Measurements from ENCODE around the gene TTC39B. TPM values are rescaled to one million over a fixed set of nuclear protein-coding genes. Genes with fewer than 3 reads are reported as not detected.

TTC39B gene
- total and polyA plus RNA-seq, 2 donors (not counting 3 experiments of a cell fraction or from before 2014, with no cell fraction given), result 1.0 to 5.4 TPM

DNA sequence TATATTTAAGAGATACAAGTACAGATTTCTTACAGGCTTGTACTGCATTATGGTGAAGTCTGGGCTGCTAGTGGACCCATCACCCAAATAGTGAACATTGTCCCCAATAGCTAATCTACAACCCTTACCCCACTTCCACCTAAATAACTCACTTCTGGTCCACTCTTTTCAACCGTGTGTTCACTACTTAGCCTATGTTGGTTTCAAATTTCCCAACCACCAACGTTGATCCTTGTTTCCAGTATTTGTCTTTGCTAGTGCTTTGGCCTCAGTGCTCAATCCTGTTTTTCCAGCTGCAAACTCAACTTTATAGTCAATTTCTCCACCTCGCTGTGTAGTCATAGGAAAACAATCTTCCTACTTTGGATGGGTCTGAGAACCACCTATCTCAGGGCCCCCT, 45.3 kb upstream of the TTC39B start:
- dilution Hi-C loops (cut with MboI; ENCODE audit: extremely low pct_ligation_motif_present, low sequenced_read_pairs) (no loop called here), intact Hi-C loops (cut with micrococcal nuclease) (no loop called here)
- no peaks in the 10 kb centered on the region for H3K4me1 ChIP-seq (ENCODE audit: control insufficient read depth, extremely low read depth, insufficient read depth, low read length)
- H3K36me3 ChIP-seq (ENCODE audit: control insufficient read depth in 2 of 2, extremely low read depth in 1 of 2, insufficient read depth in 2 of 2, low read length in 2 of 2), result no peaks in the 10 kb centered on the region
- H2AFZ ChIP-seq (ENCODE audit: low read depth, low read length), result no peak overlapping the region
- H4K20me1 ChIP-seq (replicated peaks; ENCODE audit: control insufficient read depth, extremely low read depth, insufficient read depth, low read length), result no peaks in the 10 kb centered on the region
- POLR2A ChIA-PET, result no interaction called here
- no peaks in the 10 kb centered on the region for H3K9me1 ChIP-seq (replicated peaks; ENCODE audit: control insufficient read depth, extremely low read depth, insufficient read depth, low read length)
- no peak for FAIRE-seq
- no peaks in the 10 kb centered on the region for H3K79me2 ChIP-seq (ENCODE audit: control insufficient read depth, insufficient read depth, low read length)
- H3K9me3 ChIP-seq (replicated peaks; ENCODE audit: control insufficient read depth, insufficient read depth, low read length), result no peaks in the 10 kb centered on the region
- H3K27me3 ChIP-seq (ENCODE audit: control insufficient read depth in 2 of 2, insufficient read depth in 2 of 2, low read length in 2 of 2), result no peaks in the 10 kb centered on the region
- H3K4me2 ChIP-seq (ENCODE audit: insufficient read depth, low read length), result no peak overlapping the region
- H3K27ac ChIP-seq (ENCODE audit: insufficient read depth, low read depth, low read length), result no peak overlapping the region
- no peak overlapping the region for H3K9ac ChIP-seq (replicated peaks; ENCODE audit: extremely low read depth, insufficient read depth, low read length)
- CTCF ChIA-PET, result no interaction called here
- DNase-seq (ENCODE audit: low read depth, low spot score), result no peak
- no TSS peak for BruUV-seq (replicated peaks)
- no peak overlapping the region for H3K4me3 ChIP-seq (replicated peaks in 1 of 3; ENCODE audit: insufficient read depth in 1 of 3, low read depth in 1 of 3, low read length in 3 of 3)
- TF ChIP-seq, protein P1, sequence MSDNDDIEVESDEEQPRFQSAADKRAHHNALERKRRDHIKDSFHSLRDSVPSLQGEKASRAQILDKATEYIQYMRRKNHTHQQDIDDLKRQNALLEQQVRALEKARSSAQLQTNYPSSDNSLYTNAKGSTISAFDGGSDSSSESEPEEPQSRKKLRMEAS (IDR thresholded peaks at IDR 0.05; ENCODE audit: insufficient read depth, insufficient read length), result no peak
- TF ChIP-seq EZH2 (IDR thresholded peaks at IDR 0.05; ENCODE audit: borderline replicate concordance, low read depth, low read length, severe bottlenecking), result no peak
- TF ChIP-seq POLR2AphosphoS5 (IDR thresholded peaks at IDR 0.05; ENCODE audit: insufficient read depth, low read depth, low read length), result no peak
- TF ChIP-seq, protein P2, sequence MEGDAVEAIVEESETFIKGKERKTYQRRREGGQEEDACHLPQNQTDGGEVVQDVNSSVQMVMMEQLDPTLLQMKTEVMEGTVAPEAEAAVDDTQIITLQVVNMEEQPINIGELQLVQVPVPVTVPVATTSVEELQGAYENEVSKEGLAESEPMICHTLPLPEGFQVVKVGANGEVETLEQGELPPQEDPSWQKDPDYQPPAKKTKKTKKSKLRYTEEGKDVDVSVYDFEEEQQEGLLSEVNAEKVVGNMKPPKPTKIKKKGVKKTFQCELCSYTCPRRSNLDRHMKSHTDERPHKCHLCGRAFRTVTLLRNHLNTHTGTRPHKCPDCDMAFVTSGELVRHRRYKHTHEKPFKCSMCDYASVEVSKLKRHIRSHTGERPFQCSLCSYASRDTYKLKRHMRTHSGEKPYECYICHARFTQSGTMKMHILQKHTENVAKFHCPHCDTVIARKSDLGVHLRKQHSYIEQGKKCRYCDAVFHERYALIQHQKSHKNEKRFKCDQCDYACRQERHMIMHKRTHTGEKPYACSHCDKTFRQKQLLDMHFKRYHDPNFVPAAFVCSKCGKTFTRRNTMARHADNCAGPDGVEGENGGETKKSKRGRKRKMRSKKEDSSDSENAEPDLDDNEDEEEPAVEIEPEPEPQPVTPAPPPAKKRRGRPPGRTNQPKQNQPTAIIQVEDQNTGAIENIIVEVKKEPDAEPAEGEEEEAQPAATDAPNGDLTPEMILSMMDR (IDR thresholded peaks at IDR 0.05; ENCODE audit: extremely low read depth in 1 of 2, insufficient read depth in 1 of 2, low read depth in 1 of 2, low read length in 2 of 2), result no peak
- TF ChIP-seq JUN (IDR thresholded peaks at IDR 0.05; ENCODE audit: borderline replicate concordance, insufficient read depth, insufficient read length, low read depth), result no peak
- no peak for TF ChIP-seq GATA2 (IDR thresholded peaks at IDR 0.05; ENCODE audit: insufficient read depth, insufficient read length, low read depth, low read length)

All from endothelial cell of umbilical vein (primary cell).